Fibroblast of the aortic adventitia (primary cell): ENCODE data around the gene IQUB. TPM values are rescaled to one million over a fixed set of nuclear protein-coding genes. Genes with fewer than 3 reads are reported as not detected.

Experiments used
- DNase-seq: peaks from one replicate; pipeline ENCODE4 v3.0.0-alpha.2; 2010; ENCODE audit warnings: low read depth
- H3K4me3 ChIP-seq: 2 replicates; pipeline ENCODE4 v1.5.1; 2011; ENCODE audit warnings: low read depth, mild to moderate bottlenecking, control low read depth, low read length, moderate library complexity
- total RNA-seq: library from RNA; depleted of rRNA; stranded (reverse); fragments of >200 nt; gene quantifications from 2 replicates; pipeline ENCODE4 v1.2.3, GENCODE V29; 2012; ENCODE audit warnings: low replicate concordance
- TF ChIP-seq, protein P1 (sequence below): IDR thresholded peaks from 2 replicates; pipeline ENCODE4 v1.5.1; 2011; ENCODE audit warnings: mild to moderate bottlenecking, low read length, control low read depth, inconsistent platforms; ENCODE audit not compliant: insufficient read depth

The IQUB gene
- total RNA-seq, 1 donor: 0.81 TPM

DNA sequence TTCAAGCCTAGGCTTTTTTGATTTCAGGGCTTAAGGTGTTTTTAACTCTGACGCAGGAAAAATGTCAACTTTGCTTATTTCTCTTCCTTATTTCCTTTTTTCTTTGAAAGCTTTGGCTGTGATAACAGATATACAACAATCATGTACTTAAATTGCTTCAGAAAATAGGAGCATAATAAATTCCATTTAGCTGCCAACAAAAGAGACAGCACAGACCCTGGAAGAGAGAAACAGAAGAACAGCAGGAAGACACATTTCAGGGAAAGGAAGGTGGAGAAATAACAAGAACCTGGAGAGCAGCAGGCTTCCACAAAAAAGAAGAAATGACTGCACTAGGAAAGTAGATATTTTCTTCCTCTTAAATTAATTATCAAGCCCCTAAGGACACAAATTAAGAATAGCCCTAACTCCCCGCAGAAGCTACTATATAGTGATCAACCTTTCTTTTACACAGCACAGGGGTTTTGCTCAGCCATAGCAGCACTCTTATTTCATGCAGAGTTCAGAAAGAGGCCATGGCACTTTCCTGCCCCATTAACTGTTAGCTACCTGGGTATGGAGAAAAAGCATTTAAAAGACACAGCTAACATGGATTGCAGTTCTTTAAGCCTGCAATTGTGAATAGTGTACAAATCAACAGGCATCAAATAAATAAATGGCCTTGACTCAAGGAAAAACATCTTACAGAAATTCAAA, 61.5 kb downstream of the IQUB start:
- no peak overlapping the region for H3K4me3 ChIP-seq
- no peak for DNase-seq
- TF ChIP-seq, protein P1, sequence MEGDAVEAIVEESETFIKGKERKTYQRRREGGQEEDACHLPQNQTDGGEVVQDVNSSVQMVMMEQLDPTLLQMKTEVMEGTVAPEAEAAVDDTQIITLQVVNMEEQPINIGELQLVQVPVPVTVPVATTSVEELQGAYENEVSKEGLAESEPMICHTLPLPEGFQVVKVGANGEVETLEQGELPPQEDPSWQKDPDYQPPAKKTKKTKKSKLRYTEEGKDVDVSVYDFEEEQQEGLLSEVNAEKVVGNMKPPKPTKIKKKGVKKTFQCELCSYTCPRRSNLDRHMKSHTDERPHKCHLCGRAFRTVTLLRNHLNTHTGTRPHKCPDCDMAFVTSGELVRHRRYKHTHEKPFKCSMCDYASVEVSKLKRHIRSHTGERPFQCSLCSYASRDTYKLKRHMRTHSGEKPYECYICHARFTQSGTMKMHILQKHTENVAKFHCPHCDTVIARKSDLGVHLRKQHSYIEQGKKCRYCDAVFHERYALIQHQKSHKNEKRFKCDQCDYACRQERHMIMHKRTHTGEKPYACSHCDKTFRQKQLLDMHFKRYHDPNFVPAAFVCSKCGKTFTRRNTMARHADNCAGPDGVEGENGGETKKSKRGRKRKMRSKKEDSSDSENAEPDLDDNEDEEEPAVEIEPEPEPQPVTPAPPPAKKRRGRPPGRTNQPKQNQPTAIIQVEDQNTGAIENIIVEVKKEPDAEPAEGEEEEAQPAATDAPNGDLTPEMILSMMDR: no peak

DNA sequence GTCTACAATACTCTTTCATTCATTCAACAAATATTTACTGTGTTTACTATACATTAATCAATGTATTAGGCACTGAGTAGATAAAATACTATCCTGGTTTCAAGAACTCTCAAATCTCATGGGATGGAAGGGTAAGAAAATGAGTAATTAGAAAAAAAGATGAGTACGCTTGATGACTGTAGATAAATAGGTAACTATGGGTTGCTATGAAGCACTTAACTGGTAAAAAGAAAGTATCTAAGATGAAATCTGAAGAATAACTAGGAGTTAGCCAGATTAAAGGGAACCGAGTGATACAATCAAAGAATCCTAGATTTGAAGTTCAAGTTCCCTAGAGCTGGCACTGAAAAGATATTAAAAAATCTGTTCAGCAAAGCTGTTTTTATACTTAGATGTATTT, 62.1 kb downstream of the IQUB start:
- no peak for DNase-seq

DNA sequence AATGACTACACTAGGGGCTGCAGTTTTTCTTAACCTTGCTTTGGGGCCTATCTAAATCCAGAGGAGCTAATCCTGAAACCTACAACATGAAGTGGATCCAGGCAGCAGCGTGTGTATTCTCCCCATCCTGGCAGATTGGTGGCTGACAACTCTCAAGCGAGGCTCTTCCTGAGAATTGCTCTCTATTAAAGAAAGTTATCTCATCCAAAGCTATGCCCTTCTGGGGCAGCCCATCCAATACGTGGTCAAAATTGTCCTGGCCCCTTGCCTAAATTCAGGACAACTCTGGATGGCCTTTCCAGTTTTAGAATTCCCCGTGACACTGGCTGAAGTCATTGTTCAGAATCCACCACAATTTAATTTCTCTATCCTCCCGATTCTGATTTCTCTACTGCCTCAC, 66.1 kb downstream of the IQUB start:
- H3K4me3 ChIP-seq: no peak overlapping the region
- TF ChIP-seq, protein P1: no peak
- no peak for DNase-seq

More for the DNA sequence above, 62.1 kb downstream of the IQUB start:
- no peak overlapping the region for H3K4me3 ChIP-seq
- TF ChIP-seq, protein P1: no peak

DNA sequence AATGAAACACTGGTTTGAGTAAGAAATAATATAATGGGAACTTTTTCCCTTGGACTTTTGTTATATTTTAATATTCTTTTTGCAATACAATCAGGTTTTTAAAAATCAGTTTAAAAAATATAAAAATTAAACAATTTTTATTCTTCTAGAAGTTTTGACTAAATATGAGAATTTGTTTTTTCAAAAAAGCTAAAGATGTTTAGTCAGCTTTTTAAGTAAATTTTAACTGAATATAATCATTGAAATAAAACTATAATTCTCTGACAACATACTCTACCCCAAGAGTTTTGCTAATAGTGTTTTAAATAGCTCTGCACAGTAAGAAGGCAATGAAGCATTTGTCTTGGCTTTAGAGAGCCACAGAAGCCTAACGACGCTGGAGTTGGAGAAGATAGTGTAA, 70.5 kb downstream of the IQUB start:
- TF ChIP-seq, protein P1: no peak
- no peak overlapping the region for H3K4me3 ChIP-seq
- no peak for DNase-seq

DNA sequence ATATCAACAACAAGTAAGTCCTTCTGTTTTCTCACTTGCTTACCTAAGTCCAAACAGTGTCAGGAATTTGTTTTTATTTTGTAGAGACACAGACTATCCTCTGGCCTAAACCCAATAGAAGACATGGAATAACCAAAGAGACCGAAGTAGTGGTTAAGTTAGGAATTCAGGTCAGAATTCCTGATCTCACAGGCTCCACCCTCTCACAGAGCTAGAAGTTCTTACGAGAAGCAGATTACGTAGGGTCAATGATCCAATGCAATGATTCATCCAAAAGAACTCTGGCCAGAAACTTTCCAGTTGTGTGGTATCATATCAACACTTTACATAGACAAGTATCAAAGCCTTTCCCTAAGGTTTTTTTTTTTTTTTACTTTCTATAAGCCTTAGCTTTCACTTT, 73.8 kb downstream of the IQUB start:
- TF ChIP-seq, protein P1: no peak
- DNase-seq: peak; percentile 80
- no peak overlapping the region for H3K4me3 ChIP-seq

DNA sequence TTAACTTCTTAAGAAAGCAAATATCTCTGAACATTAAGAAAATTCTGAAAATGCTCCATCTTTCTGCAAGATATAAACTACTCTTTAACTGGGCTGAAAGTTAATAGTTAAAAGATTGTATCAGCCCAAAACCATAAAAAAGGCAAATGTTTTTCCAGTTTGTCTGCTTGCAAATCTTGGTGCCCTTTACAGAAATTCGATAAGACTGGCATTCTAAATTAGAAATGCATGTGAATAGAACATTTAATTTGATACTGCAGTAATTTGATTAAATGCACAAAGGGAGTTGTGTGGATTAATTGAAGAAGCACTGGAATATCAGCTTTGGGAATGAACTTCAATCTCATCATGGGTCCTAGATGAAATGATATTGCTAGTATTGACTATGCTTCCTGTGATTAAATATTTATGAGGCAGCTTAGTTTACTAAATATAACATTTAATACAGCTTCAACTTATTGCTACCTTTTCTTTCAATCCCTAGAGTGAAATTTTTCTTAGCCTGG, 78.4 kb downstream of the IQUB start:
- DNase-seq: no peak
- TF ChIP-seq, protein P1: no peak
- H3K4me3 ChIP-seq: no peak overlapping the region

DNA sequence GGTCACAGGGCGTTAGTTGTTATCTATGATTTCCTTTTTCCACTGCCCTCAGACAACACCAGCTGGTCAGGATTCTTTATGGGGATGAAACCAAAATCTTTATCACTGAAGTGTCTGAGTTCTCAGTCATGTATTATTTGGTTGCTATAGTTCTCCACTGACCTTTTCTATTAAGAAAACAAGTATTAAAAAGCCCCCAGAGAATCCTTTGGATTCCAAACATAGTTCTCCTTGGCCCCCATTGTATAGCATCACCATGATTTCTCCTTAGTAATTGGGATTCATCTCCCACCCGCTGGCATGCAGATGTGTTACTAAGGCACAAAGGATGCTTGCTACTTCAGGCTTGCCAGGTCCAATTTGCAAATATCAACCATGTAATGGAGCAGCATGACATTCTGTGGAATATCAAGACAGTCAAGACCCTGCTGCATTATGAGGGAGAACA, 94.3 kb downstream of the IQUB start:
- no peak for DNase-seq
- TF ChIP-seq, protein P1: no peak
- no peak overlapping the region for H3K4me3 ChIP-seq
